GM10847 (cell line): ENCODE measurements around the gene SMAD1.

Source experiments
- POLR2A ChIP-seq: IDR thresholded peaks from 2 replicates; pipeline ENCODE4 v1.6.1; 2011; ENCODE audit not compliant: insufficient read length; ENCODE audit errors: extremely low read depth

SMAD1 gene

GRCh38 chr4:145605941-145606340 lies 124.3 kb downstream of the SMAD1 start:
- no peak for TF ChIP-seq POLR2A
